Amniotic epithelial cell (primary cell): ENCODE results near the gene SIX5.

Source experiments
- DNase-seq: peaks from one replicate; pipeline ENCODE4 v3.0.0-alpha.2; 2010; ENCODE audit warnings: low read depth

Gene SIX5

GRCh38 chr19:45773384-45773783 is 4.3 kb upstream of the SIX5 start:
- DNase-seq, result no peak

GRCh38 chr19:45772912-45773311 is 3.9 kb upstream of the SIX5 start:
- DNase-seq, result no peak

- no peak for DNase-seq
Observed at GRCh38 chr19:45772130-45772840, 3.2 kb upstream of the SIX5 start.

- DNase-seq, result no peak
Observed at GRCh38 chr19:45771311-45771933, 2.4 kb upstream of the SIX5 start.

GRCh38 chr19:45770192-45771101 is 1.4 kb upstream of the SIX5 start:
- peak; percentile 98 for DNase-seq

GRCh38 chr19:45769821-45770191 is 754 bp upstream of the SIX5 start:
- DNase-seq, result peak; percentile 50

- peak; percentile 48 for DNase-seq
Observed at GRCh38 chr19:45768655-45768983, 433 bp downstream of the SIX5 start.

- DNase-seq, result peak; percentile 70
Observed at GRCh38 chr19:45767881-45768654, 984 bp downstream of the SIX5 start.

- peak; percentile 87 for DNase-seq
Observed at GRCh38 chr19:45767410-45767880, 1.6 kb downstream of the SIX5 start.

GRCh38 chr19:45766869-45767346 is 2.1 kb downstream of the SIX5 start:
- no peak for DNase-seq

- DNase-seq, result no peak
Observed at GRCh38 chr19:45766296-45766868, 2.7 kb downstream of the SIX5 start.

GRCh38 chr19:45765702-45766295 is 3.3 kb downstream of the SIX5 start:
- no peak for DNase-seq

- DNase-seq, result no peak
Observed at GRCh38 chr19:45764945-45765701, 3.9 kb downstream of the SIX5 start.

- DNase-seq, result no peak
Observed at GRCh38 chr19:45764475-45764874, 4.6 kb downstream of the SIX5 start.

- no peak for DNase-seq
Observed at GRCh38 chr19:45763691-45764294, 5.3 kb downstream of the SIX5 start.

GRCh38 chr19:45762870-45763631 is 6.0 kb downstream of the SIX5 start:
- no peak for DNase-seq

- no peak for DNase-seq
Observed at GRCh38 chr19:45761714-45762113, 7.3 kb downstream of the SIX5 start.

GRCh38 chr19:45758921-45759320 is 10.1 kb downstream of the SIX5 start:
- no peak for DNase-seq

GRCh38 chr19:45757695-45758094 is 11.4 kb downstream of the SIX5 start:
- DNase-seq, result no peak
